Measurements from ENCODE around the gene ROPN1. TPM values are rescaled to one million over a fixed set of nuclear protein-coding genes. Genes with fewer than 3 reads are reported as not detected.
"Not testable (repeated sequence)": the region's sequence is repeated elsewhere in the genome, so short reads cannot be mapped to it uniquely, and the experiment has no call there.

Gene ROPN1
- total RNA-seq = not detected in 2 replicates
- polyA plus RNA-seq (2012) = not detected

- DNase-seq (ENCODE audit: low read depth) = not testable (repeated sequence)
These were observed at the start of gene ROPN1 for GRCh38 chr3:123991730-123992588. Gene ROPN1, minus strand, starts transcription at chr3:123992124. Its CDS starts 11,643 bp downstream, at chr3:123980481.

GRCh38 chr3:124041553-124041952 is 49.6 kb upstream of the ROPN1 start:
- no peak for DNase-seq (ENCODE audit: low read depth)

- no peak for DNase-seq (ENCODE audit: low read depth)
These were observed 45.4 kb upstream of the ROPN1 start for GRCh38 chr3:124037326-124037725.

GRCh38 chr3:124036214-124036613 is 44.3 kb upstream of the ROPN1 start:
- DNase-seq (ENCODE audit: low read depth) = not testable (repeated sequence)

GRCh38 chr3:124035463-124036121 is 43.7 kb upstream of the ROPN1 start:
- DNase-seq (ENCODE audit: low read depth) = no peak

- no peak for DNase-seq (ENCODE audit: low read depth)
These were observed 42.9 kb upstream of the ROPN1 start for GRCh38 chr3:124034844-124035152.

GRCh38 chr3:124034016-124034843 is 42.3 kb upstream of the ROPN1 start:
- DNase-seq (ENCODE audit: low read depth) = no peak

- DNase-seq (ENCODE audit: low read depth) = peak; percentile 31
These were observed 41.6 kb upstream of the ROPN1 start, which contains the start of gene KALRN for GRCh38 chr3:124033360-124034015. Gene KALRN, plus strand, starts transcription at chr3:124033369.

GRCh38 chr3:124032881-124033359 is 41.0 kb upstream of the ROPN1 start:
- DNase-seq (ENCODE audit: low read depth) = peak; percentile 87

- peak; percentile 78 for DNase-seq (ENCODE audit: low read depth)
These were observed 40.5 kb upstream of the ROPN1 start for GRCh38 chr3:124032311-124032880.

- DNase-seq (ENCODE audit: low read depth) = no peak
These were observed 34.6 kb upstream of the ROPN1 start for GRCh38 chr3:124026516-124026915.

- DNase-seq (ENCODE audit: low read depth) = not testable (repeated sequence)
These were observed 31.6 kb upstream of the ROPN1 start for GRCh38 chr3:124023531-124023930.

- DNase-seq (ENCODE audit: low read depth) = no peak
These were observed 27.4 kb upstream of the ROPN1 start for GRCh38 chr3:124019291-124019690.

- DNase-seq (ENCODE audit: low read depth) = not testable (repeated sequence)
These were observed 25.6 kb upstream of the ROPN1 start for GRCh38 chr3:124017502-124017901.

GRCh38 chr3:124016483-124016882 is 24.6 kb upstream of the ROPN1 start:
- DNase-seq (ENCODE audit: low read depth) = peak; percentile 35

- no peak for DNase-seq (ENCODE audit: low read depth)
These were observed 22.5 kb upstream of the ROPN1 start for GRCh38 chr3:124014366-124014942.

- DNase-seq (ENCODE audit: low read depth) = not testable (repeated sequence)
These were observed 16.4 kb upstream of the ROPN1 start for GRCh38 chr3:124008321-124008720.

GRCh38 chr3:124007186-124007585 is 15.3 kb upstream of the ROPN1 start:
- peak; percentile 44 for DNase-seq (ENCODE audit: low read depth)

- DNase-seq (ENCODE audit: low read depth) = not testable (repeated sequence)
These were observed 10.6 kb upstream of the ROPN1 start for GRCh38 chr3:124002405-124003079.

- not testable (repeated sequence) for DNase-seq (ENCODE audit: low read depth)
These were observed 9.4 kb upstream of the ROPN1 start for GRCh38 chr3:124001366-124001765.
